Spleen (tissue), 7 donors: ENCODE results near the gene LEP.
"Not testable (repeated sequence)": the region's sequence is repeated elsewhere in the genome, so short reads cannot be mapped to it uniquely, and the experiment has no call there.

Source experiments
- CTCF ChIP-seq, 11 experiments: fragments of 200-600 bp in 7 of 11; fragments of 450-650 bp in 4 of 11; sonication (generic) in 4 of 11; IDR thresholded peaks in 8 of 11; conservative IDR thresholded peaks in 3 of 11; 1 replicate in 7 of 11; 2 replicates in 4 of 11; pipeline versions ENCODE4 v1.4.0 to v1.8.0; 2016 to 2021; ENCODE audit warnings: antibody characterized with exemption in 11 of 11, inconsistent platforms in 4 of 11, mild to moderate bottlenecking in 1 of 11
- POLR2AphosphoS5 ChIP-seq, 3 donors: sonication (generic); formaldehyde crosslinking; IDR thresholded peaks; one replicate each; pipeline ENCODE4 v1.5.1; 2017; ENCODE audit warnings: antibody characterized with exemption in 3 of 3
- donor health status: DM: no; HTN: no; CAD: no; lungs with moderate emphysema.
- donor health status: DM: no; HTN: no; CAD: no.
- donor health status: DM: no; HTN: no; CAD: no.

GRCh38 chr7:128298004-128298403, 56.9 kb downstream of the LEP start:
- not testable (repeated sequence) for TF ChIP-seq CTCF (IDR thresholded peaks at IDR 0.05 in 8 of 11, conservative IDR thresholded peaks at IDR 0.05 in 3 of 11); POLR2AphosphoS5 (IDR thresholded peaks at IDR 0.05)
